HG03139 (cell line): Measurements from ENCODE around the gene GPR155.
"Not testable (repeated sequence)": the region's sequence is repeated elsewhere in the genome, so short reads cannot be mapped to it uniquely, and the experiment has no call there.

ENCODE experiments used
- ATAC-seq: cut with Tn5 transposase; IDR thresholded peaks from one replicate; pipeline ENCODE4 v1.9.1; 2021; ENCODE audit not compliant: unreplicated experiment

Gene GPR155

DNA sequence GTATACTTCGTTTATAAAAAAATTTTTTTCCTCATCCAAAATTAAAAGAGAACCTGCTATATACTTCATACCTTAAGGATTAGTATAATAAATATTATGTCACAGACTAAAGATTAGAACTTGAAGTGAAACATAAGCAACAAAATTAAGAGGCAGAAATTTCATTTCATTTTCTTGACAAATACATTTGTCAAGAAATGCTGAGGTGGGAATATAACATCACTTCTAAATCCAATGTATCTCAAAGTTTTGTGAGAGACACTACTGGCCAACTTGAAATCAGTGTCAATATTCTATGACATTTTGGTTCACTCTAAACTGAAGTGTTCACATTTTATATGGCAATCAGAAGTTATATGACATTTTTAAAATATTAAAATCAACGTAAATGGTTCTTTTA, 47.5 kb downstream of the GPR155 start:
- no peak for ATAC-seq

- no peak for ATAC-seq
Observed at GRCh38 chr2:174438146-174438886, 48.5 kb downstream of the GPR155 start.

DNA sequence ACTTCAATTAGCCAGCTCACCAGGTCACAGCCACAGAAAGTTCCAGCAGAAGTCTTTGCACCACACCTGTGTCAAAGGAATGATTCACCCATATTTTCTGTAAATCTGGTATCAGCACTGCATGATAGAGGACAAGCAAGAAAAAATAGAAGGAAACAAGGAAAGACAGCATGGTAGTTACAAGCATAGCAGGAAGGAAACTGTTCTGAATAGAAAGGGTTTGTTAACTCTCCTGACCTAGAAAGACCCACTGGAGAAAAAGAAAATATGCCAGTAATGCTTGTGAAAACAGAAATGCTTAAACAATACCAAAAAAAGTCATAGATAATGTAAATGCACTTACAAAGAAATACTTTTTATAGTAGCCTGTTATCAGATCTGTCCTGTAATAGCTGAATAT, 50.5 kb downstream of the GPR155 start:
- no peak for ATAC-seq

DNA sequence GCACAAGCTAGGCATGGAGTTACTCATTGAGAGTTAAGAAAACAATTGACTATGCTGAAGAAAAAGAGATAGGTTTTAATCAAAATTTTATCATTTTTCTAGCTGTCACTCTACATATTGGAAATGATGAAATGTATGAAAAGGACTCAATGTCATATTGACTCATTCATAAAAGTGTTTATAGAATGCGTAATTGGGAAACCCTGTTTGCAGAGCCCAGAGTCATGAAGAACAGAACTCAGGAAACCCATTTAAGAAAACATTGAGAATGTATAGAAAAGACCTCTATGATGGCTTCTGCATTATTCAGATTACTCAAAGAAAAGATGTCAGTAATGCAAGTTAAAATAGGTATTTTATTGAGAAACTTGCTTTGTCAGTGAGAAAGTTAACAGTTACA, 54.9 kb downstream of the GPR155 start:
- no peak for ATAC-seq

GRCh38 chr2:174430066-174430465, 56.8 kb downstream of the GPR155 start:
- ATAC-seq = no peak

DNA sequence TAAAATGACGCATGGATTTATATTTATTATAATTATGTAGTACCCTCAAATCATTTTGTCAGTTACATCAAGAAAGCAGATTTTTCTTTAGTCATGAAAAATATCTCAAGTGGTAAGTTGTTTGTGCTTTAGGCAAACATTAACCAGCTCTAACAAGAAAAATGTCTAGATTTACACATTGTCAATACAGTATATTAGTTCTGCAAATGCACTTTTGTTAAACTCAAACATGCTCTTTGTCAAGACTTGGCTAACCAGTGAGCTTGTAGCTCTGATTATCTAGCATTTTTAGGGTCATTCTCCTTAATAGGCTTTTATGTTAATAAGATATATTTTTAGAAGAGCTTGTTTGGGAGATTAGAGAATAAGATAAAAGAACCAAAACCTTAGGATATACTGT, 58.6 kb downstream of the GPR155 start:
- ATAC-seq = no peak

DNA sequence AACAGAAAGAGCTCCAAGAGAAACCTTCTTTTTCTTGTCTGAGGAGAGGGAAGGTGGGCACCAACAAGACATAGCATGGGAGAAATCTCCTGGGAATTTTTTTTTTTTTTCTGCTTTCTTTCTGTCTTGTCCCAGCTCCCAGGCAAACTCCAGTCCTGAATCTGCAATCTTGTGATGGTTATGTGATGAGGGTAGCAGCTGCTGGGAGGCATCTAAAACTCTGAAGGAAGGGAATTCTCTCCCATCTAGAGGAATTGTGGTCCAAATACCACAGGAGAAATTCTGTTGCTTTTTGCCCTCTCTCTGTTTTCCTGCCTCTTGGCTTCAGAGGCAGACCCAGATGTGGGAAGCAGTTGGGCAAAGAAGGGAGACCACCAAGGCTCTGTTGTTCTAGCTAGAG, 74.6 kb downstream of the GPR155 start:
- no peak for ATAC-seq

GRCh38 chr2:174410039-174410438, 76.8 kb downstream of the GPR155 start:
- not testable (repeated sequence) for ATAC-seq

- no peak for ATAC-seq
Observed at GRCh38 chr2:174403628-174404027, 83.2 kb downstream of the GPR155 start.

DNA sequence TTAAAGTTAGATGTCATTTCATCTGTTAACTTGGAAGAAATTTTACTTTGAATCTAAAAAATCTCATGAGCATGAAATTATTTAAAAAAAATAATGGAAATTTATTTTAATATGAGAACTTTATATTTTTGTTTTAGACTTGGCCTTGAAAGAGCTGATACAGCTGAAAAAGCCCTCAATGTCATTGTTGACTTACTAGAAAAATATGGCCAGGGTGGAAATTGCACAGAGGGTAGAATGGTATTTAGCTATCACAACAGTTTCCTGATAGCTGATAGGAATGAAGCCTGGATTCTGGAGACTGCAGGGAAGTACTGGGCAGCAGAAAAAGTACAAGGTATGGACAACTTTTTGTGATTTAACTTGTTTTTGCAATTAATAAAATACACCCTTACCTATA, 86.0 kb downstream of the GPR155 start:
- no peak for ATAC-seq

GRCh38 chr2:174399171-174399570, 87.7 kb downstream of the GPR155 start:
- no peak for ATAC-seq

GRCh38 chr2:174397773-174398172, 89.1 kb downstream of the GPR155 start:
- no peak for ATAC-seq

- peak; percentile 13 for ATAC-seq
Observed at GRCh38 chr2:174395969-174396630, 90.7 kb downstream of the GPR155 start.

- peak; percentile 97 for ATAC-seq
Observed at GRCh38 chr2:174395284-174395968, 91.4 kb downstream of the GPR155 start, which contains the start of gene SCRN3. Gene SCRN3, plus strand, starts transcription at chr2:174395730. Its CDS starts 2,554 bp downstream, at chr2:174398284.

DNA sequence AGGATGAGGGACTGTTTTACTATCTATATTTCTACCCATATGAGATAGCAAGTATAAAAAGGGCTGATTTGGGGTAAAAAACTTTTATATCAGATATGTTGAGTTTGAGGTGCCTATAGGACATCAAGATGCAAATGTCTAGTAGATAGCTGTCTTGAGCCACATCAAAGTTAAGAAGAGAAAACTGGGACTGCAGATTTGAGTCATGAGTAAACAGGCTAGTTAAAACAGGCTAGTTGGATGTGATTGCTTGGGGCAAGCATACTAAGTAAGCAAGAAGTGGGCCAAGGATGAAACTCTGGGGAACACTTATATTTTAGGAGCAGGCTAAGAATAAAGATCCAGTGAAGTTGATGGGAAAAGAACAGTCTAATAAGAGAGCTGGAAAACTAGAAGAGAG, 94.1 kb downstream of the GPR155 start:
- ATAC-seq = no peak

DNA sequence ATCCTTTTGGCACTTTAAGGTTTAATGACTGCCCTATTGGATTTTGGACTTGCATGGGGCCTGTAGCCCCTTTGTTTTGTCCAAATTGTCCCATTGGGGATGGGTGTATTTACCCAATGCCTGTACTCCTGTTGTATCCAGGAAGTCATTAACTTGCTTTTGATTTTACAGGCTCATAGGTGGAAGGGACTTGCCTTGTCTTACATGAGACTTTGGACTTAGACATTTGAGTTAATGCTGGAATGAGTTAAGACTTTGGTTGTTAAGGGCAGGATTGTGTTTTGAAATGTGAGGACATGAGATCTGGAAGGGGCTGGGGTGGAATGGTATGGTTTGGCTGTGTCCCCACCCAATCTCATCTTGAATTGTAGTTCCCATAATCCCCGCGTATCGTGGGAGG, 96.5 kb downstream of the GPR155 start:
- ATAC-seq = not testable (repeated sequence)

- no peak for ATAC-seq
Observed at GRCh38 chr2:174389542-174389941, 97.3 kb downstream of the GPR155 start.

DNA sequence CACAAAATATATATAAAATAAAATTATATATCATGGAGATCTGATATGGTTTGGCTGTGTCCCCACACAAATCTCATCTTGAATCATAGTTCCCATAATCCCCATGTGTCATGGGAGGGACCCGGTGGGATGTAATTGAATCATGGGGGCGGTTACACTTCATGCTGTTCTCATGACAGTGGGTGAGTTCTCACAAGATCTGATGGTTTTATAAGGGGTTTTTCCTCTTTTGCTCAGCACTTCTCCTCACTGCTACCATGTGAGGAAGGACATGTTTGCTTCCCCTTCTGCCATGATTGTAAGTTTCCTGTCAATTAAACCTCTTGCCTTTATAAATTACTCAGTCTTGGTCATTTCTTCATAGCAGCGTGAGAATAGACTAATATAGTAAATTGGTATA, 98.1 kb downstream of the GPR155 start:
- not testable (repeated sequence) for ATAC-seq

GRCh38 chr2:174385201-174385600, 101.6 kb downstream of the GPR155 start:
- no peak for ATAC-seq

DNA sequence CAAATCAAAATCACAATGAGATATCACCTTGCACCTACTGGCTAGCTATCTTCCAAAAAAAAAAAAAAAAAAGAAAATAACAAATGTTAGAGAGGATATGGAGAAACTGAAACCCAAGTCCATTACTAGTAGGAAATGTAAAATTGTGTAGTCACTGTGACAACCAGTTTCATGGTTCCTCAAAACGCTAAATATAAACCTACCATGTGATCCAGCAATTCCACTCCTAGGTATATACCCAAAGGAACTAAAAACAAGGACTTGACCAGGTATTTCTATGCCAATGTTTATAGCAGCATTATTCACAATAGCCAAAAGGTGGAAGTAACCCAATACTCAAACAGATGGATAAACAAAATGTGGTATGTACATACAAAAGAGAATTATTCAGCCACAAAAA, 103.0 kb downstream of the GPR155 start:
- no peak for ATAC-seq
